GM06990 (cell line): Measurements from ENCODE around the gene LCE5A.
"Not testable (repeated sequence)": the region's sequence is repeated elsewhere in the genome, so short reads cannot be mapped to it uniquely, and the experiment has no call there.

ENCODE experiments used
- DNase-seq: peaks from one replicate; pipeline ENCODE4 v3.0.0-alpha.2; 2011; ENCODE audit not compliant: insufficient read length; ENCODE audit errors: extremely low read depth
- H3K27me3 ChIP-seq: replicated peaks from 2 replicates; pipeline ENCODE4 v1.6.0; 2011; ENCODE audit warnings: low read length; ENCODE audit not compliant: control insufficient read depth, insufficient read depth
- H3K36me3 ChIP-seq: 2 replicates; pipeline ENCODE4 v1.5.1; 2011; ENCODE audit warnings: low read length; ENCODE audit not compliant: control insufficient read depth, insufficient read depth
- H3K4me3 ChIP-seq: replicated peaks from 2 replicates; pipeline ENCODE4 v1.5.1; 2011; ENCODE audit warnings: low read depth, mild to moderate bottlenecking, control low read depth, low read length
- CTCF ChIP-seq: IDR thresholded peaks from 2 replicates; pipeline ENCODE4 v1.5.1; 2011; ENCODE audit warnings: low read length, control low read depth, mild to moderate bottlenecking, inconsistent platforms; ENCODE audit not compliant: insufficient read depth, poor library complexity, severe bottlenecking

LCE5A gene

DNA sequence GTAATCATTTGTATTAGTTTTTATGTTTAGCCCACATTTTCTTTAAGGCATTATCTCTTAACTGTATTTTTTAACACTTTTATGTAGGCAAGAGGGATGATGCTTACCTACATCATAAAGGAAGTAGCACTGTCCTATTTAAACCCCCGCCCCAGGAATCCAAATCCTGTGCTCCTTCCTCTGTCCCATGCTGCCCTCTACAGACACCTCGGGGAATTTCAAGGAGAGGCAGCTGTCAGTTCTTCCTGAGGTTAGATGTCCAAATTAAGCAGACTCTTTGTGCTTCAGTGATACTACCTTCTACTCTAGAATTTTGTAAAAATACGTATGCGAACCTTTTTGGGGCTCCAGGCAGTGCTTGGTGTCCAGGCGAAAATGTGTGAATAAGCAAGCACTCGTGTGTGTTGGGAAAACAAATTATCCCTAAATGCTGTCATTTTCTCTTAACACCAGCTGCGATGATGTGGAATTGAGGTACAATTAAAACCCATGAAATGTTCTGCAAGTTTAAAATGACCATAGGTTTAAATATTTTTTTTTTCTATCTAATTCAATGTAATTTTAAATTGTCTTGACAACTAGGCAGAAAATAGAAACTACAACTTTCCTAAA is 22.8 kb downstream of the LCE5A start:
- Histone ChIP-seq H3K27me3 (no peaks in the 10 kb centered on the region), H3K36me3 (no peaks in the 10 kb centered on the region), H3K4me3 (no peak overlapping the region)
- DNase-seq, result no peak
- TF ChIP-seq CTCF, result peak; percentile 84

DNA sequence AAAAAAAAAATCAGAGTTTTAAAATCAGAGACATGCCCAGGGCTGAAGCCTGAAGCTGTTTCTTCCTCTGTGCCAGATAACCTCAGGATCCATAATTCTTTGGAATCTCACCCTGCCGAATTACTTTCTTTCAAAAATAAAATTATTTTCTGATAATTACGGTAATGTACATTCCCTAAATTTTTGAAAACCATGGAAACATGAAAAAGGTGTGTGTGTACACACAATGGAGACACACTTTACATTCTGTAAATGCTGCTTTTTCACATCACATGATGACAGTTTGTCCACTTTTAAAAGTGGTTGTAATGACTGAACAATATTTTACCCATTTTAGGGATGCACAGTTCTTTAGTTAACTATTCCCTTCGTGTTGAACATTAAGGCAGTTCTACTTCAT is 25.2 kb downstream of the LCE5A start:
- TF ChIP-seq CTCF, result no peak
- no peak for DNase-seq
- Histone ChIP-seq H3K27me3 (no peaks in the 10 kb centered on the region), H3K36me3 (no peaks in the 10 kb centered on the region), H3K4me3 (no peak overlapping the region)

GRCh38 chr1:152537496-152537895 is 26.9 kb downstream of the LCE5A start:
- TF ChIP-seq CTCF, result no peak
- no peaks in the 10 kb centered on the region for H3K27me3 ChIP-seq
- no peaks in the 10 kb centered on the region for H3K36me3 ChIP-seq
- DNase-seq, result no peak
- no peak overlapping the region for H3K4me3 ChIP-seq

DNA sequence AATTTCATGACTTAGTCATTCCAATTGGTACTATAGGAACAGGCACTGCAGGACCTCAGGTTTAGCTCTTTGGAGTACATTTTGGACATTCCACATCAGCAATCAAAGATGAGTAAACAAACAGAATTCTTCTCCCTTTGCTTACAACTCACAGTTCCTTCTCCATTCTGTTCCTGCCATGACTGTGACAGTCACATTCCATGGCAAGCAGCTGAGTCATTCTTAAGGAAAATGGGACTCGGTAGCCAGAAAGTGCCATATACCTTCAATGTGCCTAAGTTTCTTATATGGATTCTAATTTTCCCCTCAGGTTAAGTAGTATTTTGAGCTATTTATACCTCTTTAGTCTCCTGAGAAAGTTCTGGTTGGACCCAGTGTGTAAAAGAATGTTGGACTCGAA is 29.3 kb downstream of the LCE5A start:
- no peaks in the 10 kb centered on the region for H3K27me3 ChIP-seq
- no peak for TF ChIP-seq CTCF
- H3K36me3 ChIP-seq, result no peaks in the 10 kb centered on the region
- no peak overlapping the region for H3K4me3 ChIP-seq
- no peak for DNase-seq

- H3K4me3 ChIP-seq, result no peak overlapping the region
- no peak for DNase-seq
- H3K36me3 ChIP-seq, result no peaks in the 10 kb centered on the region
- TF ChIP-seq CTCF, result peak; percentile 72
- no peaks in the 10 kb centered on the region for H3K27me3 ChIP-seq
These were observed 33.2 kb downstream of the LCE5A start for GRCh38 chr1:152543820-152544219.

GRCh38 chr1:152546704-152547103 is 36.1 kb downstream of the LCE5A start:
- no peak for TF ChIP-seq CTCF
- Histone ChIP-seq H3K36me3 (no peaks in the 10 kb centered on the region), H3K4me3 (no peak overlapping the region), H3K27me3 (no peaks in the 10 kb centered on the region)
- DNase-seq, result no peak

DNA sequence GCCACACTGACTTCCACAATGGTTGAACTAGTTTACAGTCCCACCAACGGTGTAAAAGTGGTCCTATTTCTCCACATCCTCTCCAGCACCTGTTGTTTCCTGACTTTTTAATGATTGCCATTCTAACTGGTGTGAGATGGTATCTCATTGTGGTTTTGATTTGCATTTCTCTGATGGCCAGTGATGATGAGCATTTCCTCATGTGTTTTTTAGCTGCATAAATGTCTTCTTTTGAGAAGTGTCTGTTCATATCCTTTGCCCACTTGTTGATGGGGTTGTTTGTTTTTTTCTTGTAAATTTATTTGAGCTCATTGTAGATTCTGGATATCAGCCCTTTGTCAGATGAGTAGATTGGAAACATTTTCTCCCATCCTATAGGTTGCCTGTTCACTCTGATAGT is 37.8 kb downstream of the LCE5A start:
- DNase-seq, H3K27me3 ChIP-seq, H3K36me3 ChIP-seq, H3K4me3 ChIP-seq: not testable (repeated sequence)
